Trophoblast cell (in vitro differentiated cells and primary cell): Measurements from ENCODE around the gene SLC5A9.

Source experiments
- DNase-seq, 2 donors: peaks; one replicate each; pipeline ENCODE4 v3.0.0-alpha.2; 2016
- H2AFZ ChIP-seq: 2 replicates; pipeline ENCODE4 v1.6.1; 2013; ENCODE audit warnings: low read length, moderate library complexity, mild to moderate bottlenecking; ENCODE audit not compliant: insufficient read depth, poor library complexity
- H2AK5ac ChIP-seq: 2 replicates; pipeline ENCODE4 v1.6.1; 2013; ENCODE audit warnings: mild to moderate bottlenecking, low read length
- H2BK120ac ChIP-seq: 2 replicates; pipeline ENCODE4 v1.6.1; 2013; ENCODE audit warnings: low read length, mild to moderate bottlenecking, moderate library complexity; ENCODE audit not compliant: insufficient read depth, poor library complexity
- H2BK12ac ChIP-seq: 2 replicates; pipeline ENCODE4 v1.6.1; 2013; ENCODE audit warnings: mild to moderate bottlenecking, low read length, moderate library complexity
- H2BK5ac ChIP-seq: 2 replicates; pipeline ENCODE4 v1.6.1; 2013; ENCODE audit warnings: low read length, low read depth, moderate library complexity, mild to moderate bottlenecking; ENCODE audit not compliant: poor library complexity
- H3K14ac ChIP-seq: 2 replicates; pipeline ENCODE4 v1.6.1; 2013; ENCODE audit warnings: mild to moderate bottlenecking, low read length
- H3K18ac ChIP-seq: 2 replicates; pipeline ENCODE4 v1.6.1; 2013; ENCODE audit warnings: mild to moderate bottlenecking, low read length
- H3K23ac ChIP-seq: 2 replicates; pipeline ENCODE4 v1.6.1; 2013; ENCODE audit warnings: low read length
- H3K27ac ChIP-seq: 2 replicates; pipeline ENCODE4 v1.5.1; 2013; ENCODE audit warnings: low read depth, mild to moderate bottlenecking, inconsistent platforms, low read length, moderate library complexity
- H3K27me3 ChIP-seq: 2 replicates; pipeline ENCODE4 v1.6.1; 2013; ENCODE audit warnings: inconsistent platforms, mild to moderate bottlenecking, low read length, moderate library complexity; ENCODE audit not compliant: insufficient read depth
- H3K36me3 ChIP-seq, 2 experiments: 1 replicate in 1 of 2; 2 replicates in 1 of 2; pipeline ENCODE4 v1.6.1; 2013; ENCODE audit warnings: low read length in 2 of 2, mild to moderate bottlenecking in 2 of 2, moderate library complexity in 1 of 2; ENCODE audit not compliant: insufficient read depth in 2 of 2, control insufficient read depth in 1 of 2
- H3K4ac ChIP-seq: 2 replicates; pipeline ENCODE4 v1.6.1; 2013; ENCODE audit warnings: low read depth, mild to moderate bottlenecking, low read length, moderate library complexity
- H3K4me1 ChIP-seq, 2 experiments: 1 replicate in 1 of 2; 2 replicates in 1 of 2; pipeline ENCODE4 v1.6.1; 2013; ENCODE audit warnings: low read length in 2 of 2, mild to moderate bottlenecking in 2 of 2, moderate library complexity in 1 of 2; ENCODE audit not compliant: insufficient read depth in 2 of 2, control insufficient read depth in 1 of 2
- H3K4me2 ChIP-seq: 2 replicates; pipeline ENCODE4 v1.6.1; 2013; ENCODE audit warnings: inconsistent platforms, mild to moderate bottlenecking, low read length, moderate library complexity
- H3K4me3 ChIP-seq: 2 replicates; pipeline ENCODE4 v1.5.1; 2013; ENCODE audit warnings: mild to moderate bottlenecking, low read depth, low read length, inconsistent platforms
- H3K79me1 ChIP-seq: one replicate; pipeline ENCODE4 v1.6.1; 2013; ENCODE audit warnings: low read length
- H3K79me2 ChIP-seq: 2 replicates; pipeline ENCODE4 v1.6.1; 2013; ENCODE audit warnings: low read length, mild to moderate bottlenecking; ENCODE audit not compliant: control insufficient read depth, insufficient read depth, poor library complexity
- H3K9ac ChIP-seq: 2 replicates; pipeline ENCODE4 v1.6.1; 2013; ENCODE audit warnings: mild to moderate bottlenecking, low read length
- H3K9me3 ChIP-seq: 2 replicates; pipeline ENCODE4 v1.6.1; 2013; ENCODE audit warnings: low read depth, mild to moderate bottlenecking, control low read depth, inconsistent platforms, low read length; ENCODE audit not compliant: insufficient read depth
- H4K12ac ChIP-seq: 2 replicates; pipeline ENCODE4 v1.6.1; 2013; ENCODE audit warnings: low read depth, mild to moderate bottlenecking, low read length, moderate library complexity
- H4K8ac ChIP-seq: 2 replicates; pipeline ENCODE4 v1.6.1; 2013; ENCODE audit warnings: low read depth, mild to moderate bottlenecking, low read length, moderate library complexity
- H4K91ac ChIP-seq: one replicate; pipeline ENCODE4 v1.6.1; 2013; ENCODE audit warnings: low read depth, mild to moderate bottlenecking, low read length, moderate library complexity
- WGBS: extraction: QIAGEN DNeasy Blood & Tissue Kit; methylation state at CpG from one replicate; pipeline ENCODE4 v1.1.7; 2013; ENCODE audit warnings: missing lambda C conversion rate; ENCODE audit not compliant: insufficient read length, insufficient coverage; ENCODE audit errors: extremely low coverage; 5-methylcytosine and 5-hydroxymethylcytosine counted together

Gene SLC5A9

DNA sequence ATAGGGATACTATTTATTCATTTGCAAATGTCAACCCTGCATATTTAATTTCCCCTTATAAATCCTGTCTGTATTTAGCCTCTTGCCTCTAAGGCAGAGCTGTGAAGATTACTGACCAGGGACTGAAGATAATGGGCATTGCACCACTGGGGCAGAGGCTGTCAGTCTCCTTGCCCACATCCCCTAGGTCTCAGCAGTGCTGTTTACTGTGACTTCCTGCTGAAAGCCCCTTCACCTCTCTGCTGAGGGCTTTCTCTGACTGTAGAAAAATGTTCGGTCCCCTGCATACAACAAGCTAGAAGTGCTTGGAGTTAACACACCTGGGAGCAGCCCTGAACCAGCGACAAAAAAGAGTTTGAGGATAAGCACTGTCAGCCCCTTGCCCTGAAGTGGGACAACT, 28.8 kb downstream of the SLC5A9 start:
- H3K4me3 ChIP-seq: no peak overlapping the region
- no CpG with 5 or more reads among the region's 2 CpGs for WGBS
- no peak overlapping the region for H2AFZ ChIP-seq
- DNase-seq: no peak
- H3K4me1 ChIP-seq: no peaks in the 10 kb centered on the region
- H3K18ac ChIP-seq: no peak overlapping the region
- H3K4ac ChIP-seq: no peak overlapping the region
- H3K14ac ChIP-seq: no peak overlapping the region
- no peaks in the 10 kb centered on the region for H3K9me3 ChIP-seq
- H3K27ac ChIP-seq: no peak overlapping the region
- no peak overlapping the region for H2BK12ac ChIP-seq
- H4K91ac ChIP-seq: no peak overlapping the region
- no peaks in the 10 kb centered on the region for H3K79me1 ChIP-seq
- no peaks in the 10 kb centered on the region for H3K79me2 ChIP-seq
- H3K23ac ChIP-seq: no peak overlapping the region
- no peak overlapping the region for H2BK5ac ChIP-seq
- H3K4me2 ChIP-seq: no peak overlapping the region
- H3K27me3 ChIP-seq: no peaks in the 10 kb centered on the region
- no peak overlapping the region for H4K12ac ChIP-seq
- H3K36me3 ChIP-seq: no peaks in the 10 kb centered on the region
- H2BK120ac ChIP-seq: no peak overlapping the region
- no peak overlapping the region for H2AK5ac ChIP-seq
- H3K9ac ChIP-seq: no peak overlapping the region
- H4K8ac ChIP-seq: no peak overlapping the region

DNA sequence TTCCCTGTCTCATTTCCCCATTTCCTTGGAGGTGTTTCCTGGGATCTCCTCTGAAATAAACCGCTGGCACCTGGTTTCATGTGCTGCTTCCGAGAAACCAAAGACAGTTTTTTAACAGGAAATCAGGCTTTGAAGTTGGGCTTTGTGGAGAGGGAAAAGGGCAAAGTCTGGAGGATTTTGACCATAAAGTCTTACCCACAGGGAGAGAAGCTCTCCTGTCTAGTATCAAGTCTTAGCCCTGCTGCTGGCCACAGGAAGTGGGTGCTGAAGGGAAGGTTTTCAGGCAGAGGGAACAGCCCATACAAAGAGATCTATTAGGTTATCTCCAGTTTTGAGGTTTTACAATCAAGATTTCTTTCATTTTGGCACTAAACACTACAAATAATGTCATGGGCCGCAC, 29.3 kb downstream of the SLC5A9 start:
- Histone ChIP-seq H3K4me1 (no peaks in the 10 kb centered on the region), H2BK120ac (no peak overlapping the region), H3K9me3 (no peaks in the 10 kb centered on the region), H3K27ac (no peak overlapping the region), H3K4ac (no peak overlapping the region), H3K9ac (no peak overlapping the region), H3K23ac (no peak overlapping the region), H2BK12ac (no peak overlapping the region), H3K36me3 (no peaks in the 10 kb centered on the region), H4K8ac (no peak overlapping the region), H4K12ac (no peak overlapping the region), H2BK5ac (no peak overlapping the region), H3K4me3 (no peak overlapping the region), H2AFZ (no peak overlapping the region), H3K4me2 (no peak overlapping the region), H2AK5ac (no peak overlapping the region), H3K79me1 (no peaks in the 10 kb centered on the region), H3K18ac (no peak overlapping the region), H3K79me2 (no peaks in the 10 kb centered on the region), H3K27me3 (no peaks in the 10 kb centered on the region), H3K14ac (no peak overlapping the region), H4K91ac (no peak overlapping the region)
- no peak for DNase-seq
- WGBS: no CpG with 5 or more reads among the region's 3 CpGs

DNA sequence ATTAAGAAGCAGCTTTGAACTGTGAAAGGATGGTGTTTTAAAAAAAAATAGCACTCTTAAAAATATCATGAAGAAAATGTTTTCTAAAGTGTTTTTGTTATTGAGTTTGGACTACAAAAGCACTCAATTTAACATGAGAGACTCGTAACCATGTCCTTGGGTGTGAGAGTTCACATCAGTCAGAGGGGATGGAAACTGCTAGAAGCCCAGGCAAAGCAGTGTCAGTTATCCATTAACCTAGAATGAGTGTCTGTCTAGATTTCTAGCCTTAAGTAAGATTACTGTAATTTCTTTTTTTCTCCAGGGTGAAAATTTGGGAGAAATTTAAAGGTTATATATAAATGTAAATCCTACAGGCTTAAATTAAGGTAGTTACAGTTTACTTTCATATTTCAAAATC, 31.7 kb downstream of the SLC5A9 start:
- Histone ChIP-seq H3K79me1 (no peaks in the 10 kb centered on the region), H2AFZ (no peak overlapping the region), H2BK12ac (no peak overlapping the region), H4K91ac (no peak overlapping the region), H3K4me2 (no peak overlapping the region), H3K4me3 (no peak overlapping the region), H3K18ac (no peak overlapping the region), H2BK5ac (no peak overlapping the region), H3K4me1 (no peaks in the 10 kb centered on the region), H4K8ac (no peak overlapping the region), H3K79me2 (no peaks in the 10 kb centered on the region), H3K36me3 (no peaks in the 10 kb centered on the region), H3K23ac (no peak overlapping the region), H3K9ac (no peak overlapping the region), H2BK120ac (no peak overlapping the region), H4K12ac (no peak overlapping the region), H2AK5ac (no peak overlapping the region), H3K9me3 (no peaks in the 10 kb centered on the region), H3K4ac (no peak overlapping the region), H3K27me3 (no peaks in the 10 kb centered on the region), H3K27ac (no peak overlapping the region), H3K14ac (no peak overlapping the region)
- no peak for DNase-seq
- no CpG with 5 or more reads among the region's 1 CpG for WGBS

DNA sequence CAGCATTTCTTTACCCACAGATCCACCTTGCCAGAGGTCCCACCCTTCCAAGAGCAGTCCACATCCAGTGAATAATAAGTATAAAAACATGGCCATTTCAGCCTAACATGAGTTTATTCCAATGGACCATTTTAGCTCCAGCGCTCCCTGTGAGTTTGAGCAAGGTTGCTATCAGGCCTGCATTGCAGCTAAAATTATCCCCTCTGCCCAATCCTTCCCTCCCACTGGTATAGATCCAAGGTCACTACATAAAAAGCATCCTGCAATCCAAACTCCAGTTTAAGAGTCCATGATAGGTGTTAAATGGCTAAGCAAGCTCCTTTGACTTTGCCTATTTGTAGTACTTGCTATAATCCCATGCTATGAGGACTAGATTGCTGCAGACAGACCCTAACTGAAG, 35.6 kb downstream of the SLC5A9 start:
- no CpG with 5 or more reads among the region's 1 CpG for WGBS

More for the DNA sequence above, 35.6 kb downstream of the SLC5A9 start:
- H2BK120ac ChIP-seq: no peak overlapping the region
- no peaks in the 10 kb centered on the region for H3K36me3 ChIP-seq
- H3K4me2 ChIP-seq: no peak overlapping the region
- no peak overlapping the region for H3K18ac ChIP-seq
- no peak overlapping the region for H3K27ac ChIP-seq
- H3K4me1 ChIP-seq: no peaks in the 10 kb centered on the region
- DNase-seq: no peak
- H3K14ac ChIP-seq: no peak overlapping the region
- no peak overlapping the region for H3K4ac ChIP-seq
- H3K23ac ChIP-seq: no peak overlapping the region
- no peaks in the 10 kb centered on the region for H3K9me3 ChIP-seq
- H3K27me3 ChIP-seq: no peaks in the 10 kb centered on the region
- H4K8ac ChIP-seq: no peak overlapping the region
- H2BK12ac ChIP-seq: no peak overlapping the region
- no peaks in the 10 kb centered on the region for H3K79me2 ChIP-seq
- no peak overlapping the region for H2AFZ ChIP-seq
- no peak overlapping the region for H4K91ac ChIP-seq
- no peak overlapping the region for H3K4me3 ChIP-seq
- no peak overlapping the region for H2BK5ac ChIP-seq
- H3K79me1 ChIP-seq: no peaks in the 10 kb centered on the region
- no peak overlapping the region for H3K9ac ChIP-seq
- H2AK5ac ChIP-seq: no peak overlapping the region
- H4K12ac ChIP-seq: no peak overlapping the region
